IMR-90 (cell line): ENCODE measurements around the gene KCNJ16. TPM values are rescaled to one million over a fixed set of nuclear protein-coding genes. Genes with fewer than 3 reads are reported as not detected.

Source experiments
- ATAC-seq: fragments of 200-7000 bp; cut with Tn5 transposase; 2 replicates; pipeline ENCODE4 v1.9.1; 2020; ENCODE audit warnings: low read depth, mild to moderate bottlenecking, moderate library complexity
- BruUV-seq: library from RNA; stranded (reverse); fragments of 400-500 nt; replicated peaks from 2 replicates; lab custom pipeline; 2021; lab: Mats Ljungman, UMichigan
- CTCF ChIA-PET: fragments of 300-600 bp; formaldehyde crosslinking; extraction: SDS; loops from one replicate; lab custom pipeline; 2021; ENCODE audit warnings: antibody characterized with exemption; lab: Yijun Ruan, JAX
- POLR2A ChIA-PET: fragments of 300-600 bp; sonication (Branson Sonifier 250); formaldehyde crosslinking; loops from one replicate; lab custom pipeline; 2022; ENCODE audit warnings: antibody characterized with exemption; ENCODE audit not compliant: unreplicated experiment; lab: Charles Lee
- DNase-seq: peaks from one replicate; pipeline ENCODE4 v3.0.0; 2013
- H2AFZ ChIP-seq: replicated peaks from 2 replicates; pipeline ENCODE3; 2013; ENCODE audit warnings: low read length, mild to moderate bottlenecking; ENCODE audit not compliant: poor library complexity
- H2AK5ac ChIP-seq: 2 replicates; pipeline ENCODE4 v1.6.1; 2013; ENCODE audit warnings: low read depth, low read length, inconsistent platforms
- H2AK9ac ChIP-seq: replicated peaks from 2 replicates; pipeline ENCODE3; 2013; ENCODE audit warnings: mild to moderate bottlenecking, low read depth, low read length, moderate library complexity; ENCODE audit not compliant: poor library complexity
- H2BK120ac ChIP-seq: 2 replicates; pipeline ENCODE4 v1.6.1; 2013; ENCODE audit warnings: low read depth, low read length, inconsistent platforms
- H2BK15ac ChIP-seq: 3 replicates; pipeline ENCODE4 v1.6.1; 2013; ENCODE audit warnings: low read depth, low read length, inconsistent platforms
- H2BK20ac ChIP-seq: 2 replicates; pipeline ENCODE4 v1.6.1; 2013; ENCODE audit warnings: low read depth, mild to moderate bottlenecking, inconsistent platforms, low read length, moderate library complexity
- H2BK5ac ChIP-seq: 2 replicates; pipeline ENCODE4 v1.6.1; 2013; ENCODE audit warnings: mild to moderate bottlenecking, low read depth, low read length, inconsistent platforms; ENCODE audit not compliant: poor library complexity, severe bottlenecking
- H3K14ac ChIP-seq: replicated peaks from 2 replicates; pipeline ENCODE4 v1.6.1; 2013; ENCODE audit warnings: low read depth, low read length, inconsistent platforms
- H3K18ac ChIP-seq: 2 replicates; pipeline ENCODE4 v1.6.1; 2013; ENCODE audit warnings: low read depth, low read length, control low read depth
- H3K23ac ChIP-seq: 2 replicates; pipeline ENCODE4 v1.6.1; 2013; ENCODE audit warnings: low read depth, low read length, inconsistent platforms
- H3K27ac ChIP-seq: 2 replicates; pipeline ENCODE4 v1.5.1; 2013; ENCODE audit warnings: mild to moderate bottlenecking, control low read depth, low read length; ENCODE audit not compliant: insufficient read depth
- H3K27me3 ChIP-seq: 2 replicates; pipeline ENCODE4 v1.6.1; 2013; ENCODE audit warnings: low read length; ENCODE audit not compliant: control insufficient read depth, insufficient read depth
- H3K36me3 ChIP-seq: 2 replicates; pipeline ENCODE4 v1.6.1; 2013; ENCODE audit warnings: low read length, mixed read lengths; ENCODE audit not compliant: control insufficient read depth, insufficient read depth
- H3K4ac ChIP-seq: 2 replicates; pipeline ENCODE4 v1.6.1; 2013; ENCODE audit warnings: low read depth, low read length, inconsistent platforms
- H3K4me1 ChIP-seq: 2 replicates; pipeline ENCODE4 v1.6.1; 2013; ENCODE audit warnings: low read length, mixed read lengths; ENCODE audit not compliant: control insufficient read depth, insufficient read depth
- H3K4me2 ChIP-seq: 2 replicates; pipeline ENCODE4 v1.6.1; 2013; ENCODE audit warnings: low read depth, mild to moderate bottlenecking, control low read depth, low read length, moderate library complexity
- H3K4me3 ChIP-seq: 2 replicates; pipeline ENCODE4 v1.5.1; 2013; ENCODE audit warnings: low read depth, mild to moderate bottlenecking, control low read depth, low read length, moderate library complexity; ENCODE audit not compliant: insufficient read depth
- H3K56ac ChIP-seq: 2 replicates; pipeline ENCODE4 v1.6.1; 2013; ENCODE audit warnings: low read length, inconsistent platforms; ENCODE audit not compliant: insufficient read depth; ENCODE audit errors: extremely low read depth
- H3K79me1 ChIP-seq, 2 experiments: 2 replicates each; pipeline ENCODE4 v1.6.1; 2013; ENCODE audit warnings: low read length in 2 of 2, inconsistent platforms in 1 of 2, low read depth in 1 of 2
- H3K9ac ChIP-seq: 2 replicates; pipeline ENCODE4 v1.6.1; 2013; ENCODE audit warnings: low read depth, low read length, control low read depth
- H3K9me1 ChIP-seq: 2 replicates; pipeline ENCODE4 v1.6.1; 2013; ENCODE audit warnings: low read length, inconsistent platforms; ENCODE audit not compliant: insufficient read depth
- H3K9me3 ChIP-seq: 2 replicates; pipeline ENCODE4 v1.6.1; 2013; ENCODE audit warnings: low read length; ENCODE audit not compliant: control insufficient read depth, insufficient read depth
- H4K20me1 ChIP-seq: 2 replicates; pipeline ENCODE4 v1.6.1; 2013; ENCODE audit warnings: low read length, inconsistent platforms; ENCODE audit not compliant: insufficient read depth
- H4K5ac ChIP-seq: 2 replicates; pipeline ENCODE4 v1.6.1; 2013; ENCODE audit warnings: mild to moderate bottlenecking, low read depth, low read length, control low read depth
- H4K8ac ChIP-seq, 2 experiments: 2 replicates each; pipeline ENCODE4 v1.6.1; 2013; ENCODE audit warnings: low read depth in 2 of 2, low read length in 2 of 2, control low read depth in 1 of 2, inconsistent platforms in 1 of 2
- H4K91ac ChIP-seq: 2 replicates; pipeline ENCODE4 v1.6.1; 2013; ENCODE audit warnings: low read depth, low read length, inconsistent platforms; ENCODE audit not compliant: insufficient read depth
- MAZ ChIP-seq: IDR thresholded peaks from 2 replicates; pipeline ENCODE4 v1.6.1; 2012; ENCODE audit warnings: low read depth, mild to moderate bottlenecking, low read length, improper control_type of control experiment, moderate library complexity, borderline replicate concordance
- MXI1 ChIP-seq: IDR thresholded peaks from 2 replicates; pipeline ENCODE4 v1.6.1; 2012; ENCODE audit warnings: low read depth, mild to moderate bottlenecking, low read length, moderate library complexity, borderline replicate concordance
- RAD21 ChIP-seq: IDR thresholded peaks from 2 replicates; pipeline ENCODE4 v1.6.1; 2012; ENCODE audit warnings: low read length, improper control_type of control experiment
- RFX5 ChIP-seq: IDR thresholded peaks from 2 replicates; pipeline ENCODE4 v1.8.0; 2012; ENCODE audit warnings: low read depth, mild to moderate bottlenecking, low read length, moderate library complexity
- WGBS, 2 experiments: methylation state at CpG; one replicate each; pipeline versions ENCODE4 v1.1.5 to v1.1.7; 2013; ENCODE audit warnings: missing lambda C conversion rate in 2 of 2; ENCODE audit not compliant: insufficient read length in 1 of 2; ENCODE audit errors: extremely low coverage in 2 of 2; 5-methylcytosine and 5-hydroxymethylcytosine counted together
- dilution Hi-C: fragments of 300-500 bp; cut with HindIII; formaldehyde crosslinking; loops from one replicate; pipeline ENCODE4 v1.14.3; 2018; ENCODE audit warnings: low sequenced_read_pairs; ENCODE audit not compliant: unreplicated experiment
- in situ Hi-C: fragments of 300-500 bp; cut with MboI; formaldehyde crosslinking; loops from 3 replicates; pipeline ENCODE4 v1.14.3; 2019; ENCODE audit warnings: low sequenced_read_pairs, inconsistent platforms, mixed read lengths
- intact Hi-C: fragments of 100-400 bp; cut with micrococcal nuclease; formaldehyde crosslinking; loops from 2 replicates; pipeline ENCODE4 v1.10.0; 2022
- polyA plus RNA-seq, 3 experiments: library from polyadenylated mRNA; depleted of rRNA; stranded (reverse); fragments of >200 nt; gene quantifications; 2 replicates each; pipeline ENCODE4 v1.2.3, GENCODE V29; 2012; ENCODE audit warnings: low replicate concordance in 1 of 3
- total RNA-seq: library from RNA; depleted of rRNA; stranded (reverse); fragments of >200 nt; gene quantifications from 2 replicates; pipeline ENCODE4 v1.2.3, GENCODE V29; 2012

The KCNJ16 gene
- total and polyA plus RNA-seq, 2 of the 4 experiments (the other 2 are of a cell fraction) = not detected

- no TSS peak for BruUV-seq
Observed at GRCh38 chr17:70110443-70110880, 35.4 kb downstream of the KCNJ16 start.

More at GRCh38 chr17:70110443-70110880, 35.4 kb downstream of the KCNJ16 start:
- H2AK5ac ChIP-seq = no peak overlapping the region
- no peak overlapping the region for H2BK5ac ChIP-seq
- H3K4ac ChIP-seq = no peak overlapping the region
- H3K27ac ChIP-seq = no peak overlapping the region
- dilution Hi-C loops (no loop called here), intact Hi-C loops (no loop called here), in situ Hi-C loops (no loop called here)
- H3K9me3 ChIP-seq = no peaks in the 10 kb centered on the region
- H3K18ac ChIP-seq = no peak overlapping the region
- no peak overlapping the region for H3K23ac ChIP-seq
- CTCF ChIA-PET = interaction anchor here (1.2 kb wide), 1 partner anchor 503 kb away, joined by 3 read pairs; no protein-coding TSS in a partner anchor
- WGBS, 2 experiments = 81% methylated on average over 4 of the region's 7 CpGs; no CpG with 5 or more reads in 1 of the 2 experiments
- no peak overlapping the region for H2BK120ac ChIP-seq
- H4K91ac ChIP-seq = no peak overlapping the region
- no peaks in the 10 kb centered on the region for H3K9me1 ChIP-seq
- TF ChIP-seq MXI1 (no peak), RAD21 (no peak), RFX5 (no peak), MAZ (no peak)
- no peak overlapping the region for H2BK15ac ChIP-seq
- H3K14ac ChIP-seq = no peak overlapping the region
- ATAC-seq (no peak), DNase-seq (peak; percentile 36)
- POLR2A ChIA-PET = interaction anchor here (0.6 kb wide), 1 partner anchor 338 kb away, joined by 3 read pairs; no protein-coding TSS in a partner anchor
- no peak overlapping the region; the same call in 1 of the 2 replicates for H4K5ac ChIP-seq
- H3K4me2 ChIP-seq = no peak overlapping the region
- no peak overlapping the region for H3K56ac ChIP-seq
- no peaks in the 10 kb centered on the region; the same call in 1 of the 2 replicates for H3K4me1 ChIP-seq
- no peak overlapping the region for H3K4me3 ChIP-seq
- no peaks in the 10 kb centered on the region for H4K20me1 ChIP-seq
- no peak overlapping the region for H3K9ac ChIP-seq
- no peaks in the 10 kb centered on the region for H3K79me1 ChIP-seq
- no peak overlapping the region for H2AFZ ChIP-seq
- H2AK9ac ChIP-seq = no peak overlapping the region
- no peak overlapping the region for H2BK20ac ChIP-seq
- no peaks in the 10 kb centered on the region for H3K36me3 ChIP-seq
- H3K27me3 ChIP-seq = no peaks in the 10 kb centered on the region; the same call in 1 of the 2 replicates
- no peak overlapping the region for H4K8ac ChIP-seq
